IMR-90 (cell line): ENCODE results near the gene NTM. TPM values are rescaled to one million over a fixed set of nuclear protein-coding genes. Genes with fewer than 3 reads are reported as not detected.

Experiments
- ATAC-seq: fragments of 200-7000 bp; cut with Tn5 transposase; 2 replicates; pipeline ENCODE4 v1.9.1; 2020; ENCODE audit warnings: low read depth, mild to moderate bottlenecking, moderate library complexity
- BruUV-seq: library from RNA; stranded (reverse); fragments of 400-500 nt; replicated peaks from 2 replicates; lab custom pipeline; 2021; lab: Mats Ljungman, UMichigan
- CTCF ChIA-PET: fragments of 300-600 bp; formaldehyde crosslinking; extraction: SDS; loops from one replicate; lab custom pipeline; 2021; ENCODE audit warnings: antibody characterized with exemption; lab: Yijun Ruan, JAX
- POLR2A ChIA-PET: fragments of 300-600 bp; sonication (Branson Sonifier 250); formaldehyde crosslinking; loops from one replicate; lab custom pipeline; 2022; ENCODE audit warnings: antibody characterized with exemption; ENCODE audit not compliant: unreplicated experiment; lab: Charles Lee
- DNase-seq: peaks from one replicate; pipeline ENCODE4 v3.0.0; 2013
- H2AFZ ChIP-seq: replicated peaks from 2 replicates; pipeline ENCODE3; 2013; ENCODE audit warnings: low read length, mild to moderate bottlenecking; ENCODE audit not compliant: poor library complexity
- H2AK5ac ChIP-seq: 2 replicates; pipeline ENCODE4 v1.6.1; 2013; ENCODE audit warnings: low read depth, low read length, inconsistent platforms
- H2AK9ac ChIP-seq: replicated peaks from 2 replicates; pipeline ENCODE3; 2013; ENCODE audit warnings: mild to moderate bottlenecking, low read depth, low read length, moderate library complexity; ENCODE audit not compliant: poor library complexity
- H2BK120ac ChIP-seq: 2 replicates; pipeline ENCODE4 v1.6.1; 2013; ENCODE audit warnings: low read depth, low read length, inconsistent platforms
- H2BK15ac ChIP-seq: 3 replicates; pipeline ENCODE4 v1.6.1; 2013; ENCODE audit warnings: low read depth, low read length, inconsistent platforms
- H2BK20ac ChIP-seq: 2 replicates; pipeline ENCODE4 v1.6.1; 2013; ENCODE audit warnings: low read depth, mild to moderate bottlenecking, inconsistent platforms, low read length, moderate library complexity
- H2BK5ac ChIP-seq: 2 replicates; pipeline ENCODE4 v1.6.1; 2013; ENCODE audit warnings: mild to moderate bottlenecking, low read depth, low read length, inconsistent platforms; ENCODE audit not compliant: poor library complexity, severe bottlenecking
- H3K14ac ChIP-seq: replicated peaks from 2 replicates; pipeline ENCODE4 v1.6.1; 2013; ENCODE audit warnings: low read depth, low read length, inconsistent platforms
- H3K18ac ChIP-seq: 2 replicates; pipeline ENCODE4 v1.6.1; 2013; ENCODE audit warnings: low read depth, low read length, control low read depth
- H3K23ac ChIP-seq: 2 replicates; pipeline ENCODE4 v1.6.1; 2013; ENCODE audit warnings: low read depth, low read length, inconsistent platforms
- H3K27ac ChIP-seq: 2 replicates; pipeline ENCODE4 v1.5.1; 2013; ENCODE audit warnings: mild to moderate bottlenecking, control low read depth, low read length; ENCODE audit not compliant: insufficient read depth
- H3K27me3 ChIP-seq: 2 replicates; pipeline ENCODE4 v1.6.1; 2013; ENCODE audit warnings: low read length; ENCODE audit not compliant: control insufficient read depth, insufficient read depth
- H3K36me3 ChIP-seq: 2 replicates; pipeline ENCODE4 v1.6.1; 2013; ENCODE audit warnings: low read length, mixed read lengths; ENCODE audit not compliant: control insufficient read depth, insufficient read depth
- H3K4ac ChIP-seq: 2 replicates; pipeline ENCODE4 v1.6.1; 2013; ENCODE audit warnings: low read depth, low read length, inconsistent platforms
- H3K4me1 ChIP-seq: 2 replicates; pipeline ENCODE4 v1.6.1; 2013; ENCODE audit warnings: low read length, mixed read lengths; ENCODE audit not compliant: control insufficient read depth, insufficient read depth
- H3K4me2 ChIP-seq: 2 replicates; pipeline ENCODE4 v1.6.1; 2013; ENCODE audit warnings: low read depth, mild to moderate bottlenecking, control low read depth, low read length, moderate library complexity
- H3K4me3 ChIP-seq: 2 replicates; pipeline ENCODE4 v1.5.1; 2013; ENCODE audit warnings: low read depth, mild to moderate bottlenecking, control low read depth, low read length, moderate library complexity; ENCODE audit not compliant: insufficient read depth
- H3K56ac ChIP-seq: 2 replicates; pipeline ENCODE4 v1.6.1; 2013; ENCODE audit warnings: low read length, inconsistent platforms; ENCODE audit not compliant: insufficient read depth; ENCODE audit errors: extremely low read depth
- H3K79me1 ChIP-seq, 2 experiments: 2 replicates each; pipeline ENCODE4 v1.6.1; 2013; ENCODE audit warnings: low read length in 2 of 2, inconsistent platforms in 1 of 2, low read depth in 1 of 2
- H3K9ac ChIP-seq: 2 replicates; pipeline ENCODE4 v1.6.1; 2013; ENCODE audit warnings: low read depth, low read length, control low read depth
- H3K9me1 ChIP-seq: 2 replicates; pipeline ENCODE4 v1.6.1; 2013; ENCODE audit warnings: low read length, inconsistent platforms; ENCODE audit not compliant: insufficient read depth
- H3K9me3 ChIP-seq: 2 replicates; pipeline ENCODE4 v1.6.1; 2013; ENCODE audit warnings: low read length; ENCODE audit not compliant: control insufficient read depth, insufficient read depth
- H4K20me1 ChIP-seq: 2 replicates; pipeline ENCODE4 v1.6.1; 2013; ENCODE audit warnings: low read length, inconsistent platforms; ENCODE audit not compliant: insufficient read depth
- H4K5ac ChIP-seq: 2 replicates; pipeline ENCODE4 v1.6.1; 2013; ENCODE audit warnings: mild to moderate bottlenecking, low read depth, low read length, control low read depth
- H4K8ac ChIP-seq, 2 experiments: 2 replicates each; pipeline ENCODE4 v1.6.1; 2013; ENCODE audit warnings: low read depth in 2 of 2, low read length in 2 of 2, control low read depth in 1 of 2, inconsistent platforms in 1 of 2
- H4K91ac ChIP-seq: 2 replicates; pipeline ENCODE4 v1.6.1; 2013; ENCODE audit warnings: low read depth, low read length, inconsistent platforms; ENCODE audit not compliant: insufficient read depth
- NFE2L2 ChIP-seq: fragments of 150-350 bp; IDR thresholded peaks from 2 replicates; pipeline ENCODE4 v1.6.1; 2016; ENCODE audit warnings: low read depth, mild to moderate bottlenecking, low read length
- SMC3 ChIP-seq: fragments of 150-350 bp; IDR thresholded peaks from 2 replicates; pipeline ENCODE4 v1.6.1; 2016; ENCODE audit warnings: low read depth, mild to moderate bottlenecking, antibody characterized with exemption, low read length, moderate library complexity
- WGBS, 2 experiments: methylation state at CpG; one replicate each; pipeline versions ENCODE4 v1.1.5 to v1.1.7; 2013; ENCODE audit warnings: missing lambda C conversion rate in 2 of 2; ENCODE audit not compliant: insufficient read length in 1 of 2; ENCODE audit errors: extremely low coverage in 2 of 2; 5-methylcytosine and 5-hydroxymethylcytosine counted together
- dilution Hi-C: fragments of 300-500 bp; cut with HindIII; formaldehyde crosslinking; loops from one replicate; pipeline ENCODE4 v1.14.3; 2018; ENCODE audit warnings: low sequenced_read_pairs; ENCODE audit not compliant: unreplicated experiment
- in situ Hi-C: fragments of 300-500 bp; cut with MboI; formaldehyde crosslinking; loops from 3 replicates; pipeline ENCODE4 v1.14.3; 2019; ENCODE audit warnings: low sequenced_read_pairs, inconsistent platforms, mixed read lengths
- intact Hi-C: fragments of 100-400 bp; cut with micrococcal nuclease; formaldehyde crosslinking; loops from 2 replicates; pipeline ENCODE4 v1.10.0; 2022
- polyA plus RNA-seq, 3 experiments: library from polyadenylated mRNA; depleted of rRNA; stranded (reverse); fragments of >200 nt; gene quantifications; 2 replicates each; pipeline ENCODE4 v1.2.3, GENCODE V29; 2012; ENCODE audit warnings: low replicate concordance in 1 of 3
- total RNA-seq: library from RNA; depleted of rRNA; stranded (reverse); fragments of >200 nt; gene quantifications from 2 replicates; pipeline ENCODE4 v1.2.3, GENCODE V29; 2012

The NTM gene
- total and polyA plus RNA-seq, 2 of the 4 experiments (the other 2 are of a cell fraction): 19.5 to 25.5 TPM

GRCh38 chr11:131371791-131372104, 1.3 kb downstream of the NTM start:
- no peak overlapping the region for H3K9ac ChIP-seq
- ATAC-seq: no peak

More at GRCh38 chr11:131371791-131372104, 1.3 kb downstream of the NTM start:
- H2AFZ ChIP-seq: no peak overlapping the region
- TF ChIP-seq SMC3: no peak
- TF ChIP-seq NFE2L2: no peak
- no peak overlapping the region for H2BK20ac ChIP-seq
- no peak overlapping the region for H2BK15ac ChIP-seq
- H3K36me3 ChIP-seq: no peaks in the 10 kb centered on the region
- no peak overlapping the region for H2AK5ac ChIP-seq
- CTCF ChIA-PET: no interaction called here
- DNase-seq: no peak
- H3K4me3 ChIP-seq: no peak overlapping the region
- no peak overlapping the region for H3K27ac ChIP-seq
- 20% methylated on average over 1 of the region's 7 CpGs; no CpG with 5 or more reads in 1 of the 2 experiments for WGBS, 2 experiments
- no peak overlapping the region for H4K8ac ChIP-seq
- H3K18ac ChIP-seq: no peak overlapping the region
- H3K4me2 ChIP-seq: no peak overlapping the region
- H3K4me1 ChIP-seq: no peaks in the 10 kb centered on the region
- no peak overlapping the region for H3K56ac ChIP-seq
- H3K9me3 ChIP-seq: no peaks in the 10 kb centered on the region
- H2BK120ac ChIP-seq: no peak overlapping the region
- in situ Hi-C loops: no loop called here
- peaks cover 13% of the 10 kb centered on the region for H3K27me3 ChIP-seq
- H2AK9ac ChIP-seq: no peak overlapping the region
- intact Hi-C loops: no loop called here
- no peak overlapping the region for H4K91ac ChIP-seq
- H3K4ac ChIP-seq: no peak overlapping the region
- H3K9me1 ChIP-seq: no peaks in the 10 kb centered on the region
- no TSS peak for BruUV-seq
- no peaks in the 10 kb centered on the region for H3K79me1 ChIP-seq
- H4K5ac ChIP-seq: no peak overlapping the region
- dilution Hi-C loops: no loop called here
- H4K20me1 ChIP-seq: no peaks in the 10 kb centered on the region
- POLR2A ChIA-PET: no interaction called here
- H2BK5ac ChIP-seq: no peak overlapping the region
- H3K14ac ChIP-seq: no peak overlapping the region
- H3K23ac ChIP-seq: no peak overlapping the region
